ENCODE results near the gene DST.

GRCh38 chr6:56690519-56691285, 48.0 kb upstream of the DST start:
- TF ChIP-seq EZH2 (IDR thresholded peaks at IDR 0.05; ENCODE audit: borderline replicate concordance) = no peak
- TF ChIP-seq CTCF (IDR thresholded peaks at IDR 0.05; ENCODE audit: poor library complexity) = no peak

Measured in hepatocyte (in vitro differentiated cells).